ENCODE results near the gene STRN4.
"Not testable (repeated sequence)": the region's sequence is repeated elsewhere in the genome, so short reads cannot be mapped to it uniquely, and the experiment has no call there.

The STRN4 gene

GRCh38 chr19:46746281-46747057 lies at the start of gene STRN4:
Gene STRN4, minus strand, starts transcription at chr19:46746450. Its CDS starts 20 bp downstream, at chr19:46746430.
- DNase-seq, result peak; percentile 76

GRCh38 chr19:46791944-46792343 lies 45.7 kb upstream of the STRN4 start:
- no peak for DNase-seq

- no peak for DNase-seq
Measured at GRCh38 chr19:46789371-46789770, 43.1 kb upstream of the STRN4 start.

GRCh38 chr19:46788968-46789338 lies 42.7 kb upstream of the STRN4 start:
- no peak for DNase-seq

GRCh38 chr19:46788262-46788967 lies 42.2 kb upstream of the STRN4 start, which contains the start of gene SLC1A5:
Gene SLC1A5, minus strand, starts transcription at chr19:46788594. Its CDS starts 629 bp downstream, at chr19:46787965.
- peak; percentile 91 for DNase-seq

GRCh38 chr19:46787331-46788261 lies 41.3 kb upstream of the STRN4 start:
- peak; percentile 36 for DNase-seq

- DNase-seq, result no peak
Measured at GRCh38 chr19:46787040-46787330, 40.7 kb upstream of the STRN4 start.

GRCh38 chr19:46786236-46787039 lies 40.2 kb upstream of the STRN4 start:
- DNase-seq, result peak; percentile 63

- DNase-seq, result no peak
Measured at GRCh38 chr19:46785980-46786235, 39.7 kb upstream of the STRN4 start.

- DNase-seq, result no peak
Measured at GRCh38 chr19:46785054-46785979, 39.1 kb upstream of the STRN4 start.

GRCh38 chr19:46784262-46785053 lies 38.2 kb upstream of the STRN4 start:
- peak; percentile 67 for DNase-seq

GRCh38 chr19:46783670-46784069 lies 37.4 kb upstream of the STRN4 start:
- peak; percentile 56 for DNase-seq

- no peak for DNase-seq
Measured at GRCh38 chr19:46782355-46783019, 36.2 kb upstream of the STRN4 start.

- DNase-seq, result not testable (repeated sequence)
Measured at GRCh38 chr19:46777956-46778645, 31.9 kb upstream of the STRN4 start.

GRCh38 chr19:46776927-46777911 lies 31.0 kb upstream of the STRN4 start:
- DNase-seq, result no peak

GRCh38 chr19:46775642-46776258 lies 29.5 kb upstream of the STRN4 start:
- DNase-seq, result no peak

GRCh38 chr19:46773018-46773399 lies 26.8 kb upstream of the STRN4 start:
- no peak for DNase-seq

Data from DMS79 (cell line).